CD4-positive, alpha-beta memory T cell (primary cell): Measurements from ENCODE around the gene RNF14. TPM values are rescaled to one million over a fixed set of nuclear protein-coding genes. Genes with fewer than 3 reads are reported as not detected.
"Not testable (repeated sequence)": the region's sequence is repeated elsewhere in the genome, so short reads cannot be mapped to it uniquely, and the experiment has no call there.

Source experiments
- CTCF ChIA-PET: fragments of 350-600 bp; sonication (Branson Sonifier 250); formaldehyde crosslinking; loops from one replicate; lab custom pipeline; 2021; ENCODE audit warnings: inconsistent platforms; ENCODE audit not compliant: partially characterized antibody; lab: Charles Lee
- POLR2A ChIA-PET: fragments of 350-600 bp; sonication (Branson Sonifier 250); formaldehyde crosslinking; loops from one replicate; lab custom pipeline; 2021; ENCODE audit not compliant: partially characterized antibody; lab: Charles Lee
- DNase-seq, 5 donors: peaks; one replicate each; pipeline versions ENCODE4 v3.0.0 to v3.0.0-alpha.2; 2020 to 2022; ENCODE audit warnings: mixed read lengths in 1 of 5
- H3K27ac ChIP-seq: one replicate; pipeline ENCODE4 v1.7.0; 2013; ENCODE audit warnings: low read depth, low read length
- H3K27me3 ChIP-seq: 2 replicates; pipeline ENCODE4 v1.7.0; 2013; ENCODE audit warnings: mild to moderate bottlenecking, low read length, moderate library complexity; ENCODE audit not compliant: insufficient read depth
- H3K36me3 ChIP-seq: 2 replicates; pipeline ENCODE4 v1.7.0; 2013; ENCODE audit warnings: mild to moderate bottlenecking, low read length, moderate library complexity; ENCODE audit not compliant: insufficient read depth
- H3K4me1 ChIP-seq: 2 replicates; pipeline ENCODE4 v1.7.0; 2013; ENCODE audit warnings: mild to moderate bottlenecking, low read length, moderate library complexity; ENCODE audit not compliant: insufficient read depth
- H3K4me3 ChIP-seq, 2 donors: one replicate each; pipeline ENCODE4 v1.7.0; 2013; ENCODE audit warnings: low read length in 2 of 2, mild to moderate bottlenecking in 1 of 2
- H3K9me3 ChIP-seq, 2 donors: one replicate each; pipeline ENCODE4 v1.7.0; 2013; ENCODE audit warnings: low read length in 2 of 2, control low read depth in 1 of 2; ENCODE audit not compliant: control insufficient read depth in 1 of 2
- H3K27ac Mint-ChIP-seq, 7 donors: one replicate each; pipeline ENCODE4 v1.8.0; 2020 to 2021; ENCODE audit warnings: mixed read lengths in 7 of 7, mild to moderate bottlenecking in 6 of 7, inconsistent platforms in 3 of 7, moderate library complexity in 3 of 7
- H3K27me3 Mint-ChIP-seq, 2 donors: one replicate each; pipeline ENCODE4 v1.8.0; 2020 to 2021; ENCODE audit warnings: mixed read lengths in 2 of 2
- H3K36me3 Mint-ChIP-seq, 2 donors: one replicate each; pipeline ENCODE4 v1.8.0; 2020 to 2021; ENCODE audit warnings: mixed read lengths in 2 of 2, inconsistent platforms in 1 of 2, mild to moderate bottlenecking in 1 of 2
- H3K4me1 Mint-ChIP-seq, 4 donors: one replicate each; pipeline ENCODE4 v1.8.0; 2020 to 2021; ENCODE audit warnings: mixed read lengths in 4 of 4, mild to moderate bottlenecking in 1 of 4
- H3K4me3 Mint-ChIP-seq, 8 donors: one replicate each; pipeline ENCODE4 v1.8.0; 2020 to 2021; ENCODE audit warnings: mixed read lengths in 8 of 8, mild to moderate bottlenecking in 7 of 8, moderate library complexity in 6 of 8, inconsistent platforms in 3 of 8
- H3K9me3 Mint-ChIP-seq, 8 donors: one replicate each; pipeline ENCODE4 v1.8.0; 2020 to 2021; ENCODE audit warnings: mixed read lengths in 8 of 8, mild to moderate bottlenecking in 5 of 8, inconsistent platforms in 3 of 8, moderate library complexity in 1 of 8
- intact Hi-C: fragments of 100-400 bp; cut with micrococcal nuclease; formaldehyde crosslinking; loops from one replicate; pipeline ENCODE4 v1.15.1; 2023
- polyA plus RNA-seq, 2 donors: library from polyadenylated mRNA; unstranded; fragments of 300-500 nt; fragmentation: Illumina TruSeq; gene quantifications; one replicate each; pipeline ENCODE4 v1.2.3, GENCODE V29; 2021
- total RNA-seq, 2 experiments: library from RNA; stranded (reverse); gene quantifications; one replicate each; pipeline ENCODE4 v1.2.3, GENCODE V29; 2021

RNF14 gene, protein sequence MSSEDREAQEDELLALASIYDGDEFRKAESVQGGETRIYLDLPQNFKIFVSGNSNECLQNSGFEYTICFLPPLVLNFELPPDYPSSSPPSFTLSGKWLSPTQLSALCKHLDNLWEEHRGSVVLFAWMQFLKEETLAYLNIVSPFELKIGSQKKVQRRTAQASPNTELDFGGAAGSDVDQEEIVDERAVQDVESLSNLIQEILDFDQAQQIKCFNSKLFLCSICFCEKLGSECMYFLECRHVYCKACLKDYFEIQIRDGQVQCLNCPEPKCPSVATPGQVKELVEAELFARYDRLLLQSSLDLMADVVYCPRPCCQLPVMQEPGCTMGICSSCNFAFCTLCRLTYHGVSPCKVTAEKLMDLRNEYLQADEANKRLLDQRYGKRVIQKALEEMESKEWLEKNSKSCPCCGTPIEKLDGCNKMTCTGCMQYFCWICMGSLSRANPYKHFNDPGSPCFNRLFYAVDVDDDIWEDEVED
- total RNA-seq: 10 to 100 TPM; 35.4 to 38.5 TPM
- polyA plus RNA-seq: 10 to 100 TPM; 52.0 TPM

DNA sequence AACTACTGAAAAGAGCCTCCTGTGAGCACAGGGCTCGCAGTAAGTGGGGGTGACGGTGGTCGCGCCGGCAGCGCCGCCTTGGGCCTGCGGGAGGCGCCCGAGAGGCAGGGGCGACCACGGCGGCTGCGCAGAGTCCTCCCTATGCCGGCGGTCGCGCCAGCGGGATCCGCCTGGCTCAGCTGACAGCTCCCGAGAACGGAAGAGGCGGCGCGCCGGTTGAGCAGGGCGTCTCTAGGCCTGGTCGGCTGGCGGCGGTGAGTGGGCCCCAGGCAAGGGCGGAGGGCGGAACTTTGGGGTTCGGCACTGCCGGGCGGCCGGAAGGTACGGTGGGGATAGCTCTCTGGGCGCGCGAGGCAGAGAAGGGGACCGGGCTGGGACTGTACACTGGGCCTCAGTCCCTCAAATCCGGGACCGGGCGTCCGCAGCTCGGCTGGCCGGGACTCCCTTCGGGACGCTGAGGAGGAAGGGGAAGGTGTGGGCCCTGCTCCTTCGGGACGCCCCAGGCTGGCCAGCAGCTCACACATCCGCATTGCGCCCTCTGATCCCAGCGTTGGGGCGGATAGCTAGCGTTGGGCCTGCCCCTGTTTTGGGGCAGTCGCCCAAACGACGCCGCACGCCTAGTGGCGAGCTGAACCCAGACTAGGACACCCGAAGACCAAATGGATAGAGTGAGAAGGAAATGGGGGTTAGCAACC, at the start of gene RNF14:
TSS of gene RNF14 (plus strand) at position 192 of the 695 bp plus-strand sequence. CDS start 4,484 bp downstream, outside the sequence.
- H3K9me3 ChIP-seq: no peaks in the 10 kb centered on the region
- H3K27ac ChIP-seq: peak within 1 kb of the TSS; percentile 96
- POLR2A ChIA-PET: interaction anchor here (0.5 to 3.5 kb wide), 38 partner anchors 8 to 1570 kb away, joined by 3 to 69 read pairs (median 5); partner anchors contain the start of genes ARHGAP26, DELE1, DIAPH1 and FCHSD1
- CTCF ChIA-PET: interaction anchor here (0.6 to 6.0 kb wide), 50 partner anchors 9 to 911 kb away, joined by 3 to 139 read pairs (median 4); partner anchors contain the start of genes ARAP3, DELE1, DIAPH1 and GNPDA1
- H3K36me3 ChIP-seq: peaks cover 8% of the 10 kb centered on the region
- H3K4me1 ChIP-seq: peaks cover 23% of the 10 kb centered on the region
- Mint-ChIP-seq H3K27me3 (no peaks in the 10 kb centered on the region), H3K4me3 (peak within 1 kb of the TSS; percentile 87 to 98 (median 94)), H3K27ac (peak within 1 kb of the TSS; percentile 97 to 99 (median 98)), H3K4me1 (peaks cover 20 to 42% (median 30%) of the 10 kb centered on the region in 4 donors), H3K9me3 (no peaks in the 10 kb centered on the region), H3K36me3 (peaks cover 8 to 16% of the 10 kb centered on the region in 2 donors)
- intact Hi-C loops: loop anchor here (1.0 to 2.0 kb wide), 4 partner anchors 46 to 304 kb away; partner anchors contain the start of gene DELE1
- H3K27me3 ChIP-seq: no peaks in the 10 kb centered on the region
- peak; percentile 92 to 94 (median 93) for DNase-seq
- H3K4me3 ChIP-seq: peak within 1 kb of the TSS; percentile 66 to 85

GRCh38 chr5:141919218-141920119, 49.4 kb upstream of the RNF14 start:
- Mint-ChIP-seq H3K36me3 (peaks cover 3 to 8% of the 10 kb centered on the region in 2 donors), H3K4me1 (peaks cover 4 to 24% (median 12%) of the 10 kb centered on the region in 4 donors), H3K9me3 (no peaks in the 10 kb centered on the region), H3K27me3 (peaks cover 11 to 14% of the 10 kb centered on the region in 2 donors), H3K27ac (peak overlapping the region in 1 of 7 donors; percentile 55), H3K4me3 (no peak overlapping the region)
- Histone ChIP-seq H3K9me3 (no peaks in the 10 kb centered on the region), H3K4me1 (peaks cover 20% of the 10 kb centered on the region), H3K27me3 (no peaks in the 10 kb centered on the region), H3K36me3 (no peaks in the 10 kb centered on the region), H3K27ac (no peak overlapping the region), H3K4me3 (no peak overlapping the region)
- DNase-seq: no peak
- intact Hi-C loops: no loop called here
- POLR2A ChIA-PET: no interaction called here
- CTCF ChIA-PET: interaction anchor here (2.4 to 5.4 kb wide), 3 partner anchors 41 to 228 kb away, joined by 7 to 35 read pairs (median 10); no protein-coding TSS in a partner anchor

DNA sequence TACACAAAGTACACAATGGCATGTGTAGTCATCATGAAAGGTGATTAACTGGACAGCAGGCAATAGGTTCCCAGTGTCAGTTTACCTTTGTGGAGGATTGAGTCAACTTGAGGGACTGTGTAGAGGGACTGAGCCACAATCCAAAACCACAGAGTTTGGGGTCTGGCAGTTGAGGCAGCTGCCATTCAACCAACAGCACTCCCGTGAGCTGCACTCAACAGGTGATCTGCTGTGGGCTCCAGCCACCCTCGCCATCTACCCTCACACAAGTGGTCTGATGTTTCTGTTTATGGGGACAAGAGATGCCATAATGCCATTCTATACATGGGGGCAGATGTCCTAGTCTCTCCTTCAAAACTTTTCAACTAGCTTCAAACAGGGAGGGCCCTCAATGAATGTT, 48.1 kb upstream of the RNF14 start:
- peaks cover 8 to 13% of the 10 kb centered on the region in 2 donors for H3K36me3 Mint-ChIP-seq
- no peaks in the 10 kb centered on the region for H3K9me3 Mint-ChIP-seq
- H3K4me3 Mint-ChIP-seq: peak overlapping the region in 1 of 8 donors; percentile 29
- H3K27me3 ChIP-seq: no peaks in the 10 kb centered on the region
- peaks cover 21% of the 10 kb centered on the region for H3K4me1 ChIP-seq
- intact Hi-C loops: no loop called here
- ChIA-PET CTCF (interaction anchor here (2.4 to 5.4 kb wide), 2 partner anchors 40 to 229 kb away, joined by 7 to 35 read pairs; no protein-coding TSS in a partner anchor), POLR2A (interaction anchor here (0.8 to 3.7 kb wide), 2 partner anchors 38 to 40 kb away, joined by 3 to 36 read pairs; partner anchors contain the start of gene PCDH12)
- peak overlapping the region in 2 of 7 donors; percentile 18 to 42 for H3K27ac Mint-ChIP-seq
- DNase-seq: no peak
- H3K27ac ChIP-seq: no peak overlapping the region
- H3K4me1 Mint-ChIP-seq: peaks cover 9 to 26% (median 18%) of the 10 kb centered on the region in 4 donors
- peaks cover 4 to 5% of the 10 kb centered on the region in 2 donors for H3K27me3 Mint-ChIP-seq
- H3K4me3 ChIP-seq: no peak overlapping the region
- no peaks in the 10 kb centered on the region for H3K9me3 ChIP-seq
- H3K36me3 ChIP-seq: peaks cover 4% of the 10 kb centered on the region

GRCh38 chr5:141922827-141923447, 46.0 kb upstream of the RNF14 start:
- not testable (repeated sequence) for H3K27me3 ChIP-seq, H3K27me3 Mint-ChIP-seq, H3K9me3 Mint-ChIP-seq, H3K9me3 ChIP-seq
- peak overlapping the region; percentile 99 for H3K27ac ChIP-seq
- Mint-ChIP-seq H3K4me3 (peak overlapping the region; percentile 87 to 97 (median 92)), H3K27ac (peak overlapping the region; percentile 95 to 98 (median 97)), H3K36me3 (peaks cover 25 to 32% of the 10 kb centered on the region in 2 donors), H3K4me1 (peaks cover 13 to 43% (median 31%) of the 10 kb centered on the region in 4 donors)
- H3K36me3 ChIP-seq: peaks cover 25% of the 10 kb centered on the region
- H3K4me1 ChIP-seq: peaks cover 26% of the 10 kb centered on the region
- peak overlapping the region; percentile 76 to 93 for H3K4me3 ChIP-seq
- intact Hi-C loops: loop anchor here (1.0 to 2.0 kb wide), 4 partner anchors 37 to 230 kb away; partner anchors contain the start of genes PCDH1 and RNF14
- peak in 1 of 5 donors; percentile 45 for DNase-seq
- CTCF ChIA-PET: interaction anchor here (0.9 to 5.4 kb wide), 16 partner anchors 8 to 331 kb away, joined by 3 to 35 read pairs (median 4); partner anchors contain the start of genes PCDH1 and RNF14
- POLR2A ChIA-PET: interaction anchor here (0.9 to 3.8 kb wide), 21 partner anchors 8 to 286 kb away, joined by 3 to 36 read pairs (median 6); partner anchors contain the start of genes ARAP3, FCHSD1, HDAC3 and PCDH1

DNA sequence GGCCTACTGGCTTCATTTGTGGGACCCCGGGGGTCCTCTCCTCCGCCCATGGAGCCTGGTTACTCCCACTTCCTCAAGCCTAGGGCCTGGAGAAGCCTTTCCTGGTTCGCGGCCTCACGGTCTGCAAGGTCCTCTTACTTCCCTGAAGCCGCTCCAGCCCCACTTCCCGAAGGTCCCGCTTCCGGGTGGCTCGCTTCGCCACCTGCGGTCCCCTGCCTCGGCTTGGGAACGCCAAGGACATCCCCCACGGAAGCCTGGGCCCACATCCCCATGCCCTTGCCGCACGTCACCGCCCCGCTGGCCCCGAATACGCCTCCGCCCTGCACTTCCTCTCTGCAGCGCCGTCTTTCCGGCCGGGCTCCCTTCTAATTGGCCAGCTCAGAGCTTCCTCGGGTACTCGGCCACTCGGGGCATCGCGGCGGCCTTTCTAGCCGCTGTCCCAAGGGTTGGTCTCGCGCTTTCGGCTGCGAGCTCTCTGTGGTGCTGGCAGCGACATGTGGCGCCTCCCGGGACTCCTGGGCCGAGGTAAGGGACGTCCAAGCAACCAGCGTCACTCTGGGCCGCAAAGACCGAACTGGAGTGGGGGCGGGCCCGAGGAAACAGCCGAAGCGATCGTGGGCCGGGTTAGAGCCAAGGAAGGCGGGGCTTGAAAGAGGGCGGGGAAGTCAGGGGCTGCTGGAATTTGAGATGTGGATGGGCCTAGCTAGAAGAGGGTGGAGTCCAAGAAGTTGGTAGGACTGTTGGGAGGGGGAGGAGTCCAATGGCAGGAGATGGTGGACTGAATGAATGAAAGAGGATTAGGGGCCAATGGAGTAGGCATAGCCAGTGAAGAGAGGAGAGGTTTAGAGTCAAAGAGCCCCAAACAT, 45.2 kb upstream of the RNF14 start, which contains the start of gene DELE1:
TSS of gene DELE1 (plus strand) at position 424 of the 866 bp plus-strand sequence. CDS start at position 495, 71 bp downstream.
- Mint-ChIP-seq H3K27me3 (no peaks in the 10 kb centered on the region), H3K4me3 (peak within 1 kb of the TSS; percentile 87 to 97 (median 92)), H3K36me3 (peaks cover 33 to 39% of the 10 kb centered on the region in 2 donors), H3K27ac (peak within 1 kb of the TSS; percentile 95 to 98 (median 97)), H3K9me3 (no peaks in the 10 kb centered on the region), H3K4me1 (peaks cover 14 to 48% (median 34%) of the 10 kb centered on the region in 4 donors)
- peak within 1 kb of the TSS; percentile 76 to 93 for H3K4me3 ChIP-seq
- peaks cover 31% of the 10 kb centered on the region for H3K4me1 ChIP-seq
- CTCF ChIA-PET: interaction anchor here (0.7 to 5.4 kb wide), 17 partner anchors 9 to 332 kb away, joined by 3 to 35 read pairs (median 4); partner anchors contain the start of genes PCDH1, PCDH12 and RNF14
- POLR2A ChIA-PET: interaction anchor here (0.7 to 3.8 kb wide), 23 partner anchors 9 to 287 kb away, joined by 3 to 36 read pairs (median 6); partner anchors contain the start of genes ARAP3, FCHSD1, HDAC3 and PCDH1
- no peaks in the 10 kb centered on the region for H3K9me3 ChIP-seq
- peak; percentile 89 to 92 (median 92) for DNase-seq
- no peaks in the 10 kb centered on the region for H3K27me3 ChIP-seq
- peaks cover 33% of the 10 kb centered on the region for H3K36me3 ChIP-seq
- H3K27ac ChIP-seq: peak within 1 kb of the TSS; percentile 99
- intact Hi-C loops: loop anchor here (1.0 to 2.0 kb wide), 5 partner anchors 37 to 231 kb away; partner anchors contain the start of genes PCDH1 and RNF14
